GM20000 (cell line): ENCODE results near the gene ATP2B2.

Source experiments
- DNase-seq: peaks from one replicate; pipeline ENCODE4 v3.0.0; 2012; ENCODE audit warnings: low spot score
- TF ChIP-seq, protein P1 (sequence below): IDR thresholded peaks from 2 replicates; pipeline ENCODE4 v1.5.1; 2012; ENCODE audit warnings: mild to moderate bottlenecking, control low read depth; ENCODE audit errors: extremely low read depth, missing control alignments

ATP2B2 gene

DNA sequence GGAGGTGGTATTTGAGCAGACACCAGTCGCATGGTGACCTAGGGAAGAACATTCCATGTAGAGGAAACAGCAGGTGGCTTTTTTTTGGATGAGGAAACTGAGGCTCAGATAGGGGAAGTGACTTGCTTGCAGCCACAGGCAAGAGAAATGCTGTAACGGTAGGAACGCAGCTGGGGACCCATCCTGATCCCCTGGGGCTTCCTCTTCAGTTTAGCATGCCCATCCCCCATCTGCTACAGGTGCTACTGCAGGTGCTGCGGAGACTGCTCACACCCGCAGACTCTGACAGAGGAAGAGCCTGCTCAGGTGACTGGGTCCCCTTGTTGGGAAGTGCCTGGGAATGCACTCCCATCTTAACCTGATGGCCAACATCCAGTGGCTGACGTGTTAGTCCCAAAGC is 129.0 kb downstream of the ATP2B2 start:
- TF ChIP-seq, protein P1, sequence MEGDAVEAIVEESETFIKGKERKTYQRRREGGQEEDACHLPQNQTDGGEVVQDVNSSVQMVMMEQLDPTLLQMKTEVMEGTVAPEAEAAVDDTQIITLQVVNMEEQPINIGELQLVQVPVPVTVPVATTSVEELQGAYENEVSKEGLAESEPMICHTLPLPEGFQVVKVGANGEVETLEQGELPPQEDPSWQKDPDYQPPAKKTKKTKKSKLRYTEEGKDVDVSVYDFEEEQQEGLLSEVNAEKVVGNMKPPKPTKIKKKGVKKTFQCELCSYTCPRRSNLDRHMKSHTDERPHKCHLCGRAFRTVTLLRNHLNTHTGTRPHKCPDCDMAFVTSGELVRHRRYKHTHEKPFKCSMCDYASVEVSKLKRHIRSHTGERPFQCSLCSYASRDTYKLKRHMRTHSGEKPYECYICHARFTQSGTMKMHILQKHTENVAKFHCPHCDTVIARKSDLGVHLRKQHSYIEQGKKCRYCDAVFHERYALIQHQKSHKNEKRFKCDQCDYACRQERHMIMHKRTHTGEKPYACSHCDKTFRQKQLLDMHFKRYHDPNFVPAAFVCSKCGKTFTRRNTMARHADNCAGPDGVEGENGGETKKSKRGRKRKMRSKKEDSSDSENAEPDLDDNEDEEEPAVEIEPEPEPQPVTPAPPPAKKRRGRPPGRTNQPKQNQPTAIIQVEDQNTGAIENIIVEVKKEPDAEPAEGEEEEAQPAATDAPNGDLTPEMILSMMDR, result no peak
- no peak for DNase-seq

DNA sequence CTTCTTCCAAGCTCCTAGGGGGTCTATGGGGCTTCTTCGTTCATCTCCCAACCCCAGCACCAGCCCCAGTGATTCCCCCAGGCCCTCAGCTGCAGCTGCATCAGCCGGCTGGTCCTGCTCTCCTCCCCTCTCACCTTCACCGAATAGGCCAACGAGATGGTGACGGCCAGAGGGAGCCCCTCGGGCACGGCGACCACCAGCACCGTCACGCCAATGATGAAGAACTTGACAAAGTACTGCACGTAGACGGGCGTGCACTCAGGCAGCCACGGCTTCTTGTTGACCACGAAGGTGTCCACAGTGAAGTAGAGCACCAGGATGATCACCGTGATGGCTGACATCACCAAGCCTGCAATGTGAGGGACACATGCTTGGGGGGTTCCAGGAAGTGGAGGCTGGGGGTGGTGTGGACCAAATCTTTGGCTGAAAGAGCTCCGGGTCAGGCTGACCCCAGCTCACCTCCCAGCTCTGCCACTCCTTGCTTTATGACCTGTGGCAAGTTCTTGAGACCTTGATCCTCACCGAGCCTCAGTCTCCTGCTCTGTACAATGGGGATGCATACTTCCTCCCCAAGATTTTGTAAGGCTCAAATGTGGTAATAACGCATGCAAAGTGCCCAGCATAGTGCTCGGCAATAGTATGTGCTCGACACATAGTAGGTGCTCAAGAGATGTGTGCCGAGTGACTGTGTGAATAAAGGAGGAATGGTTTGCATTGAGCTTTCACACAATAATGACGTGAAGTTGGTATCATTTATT is 129.9 kb downstream of the ATP2B2 start:
- TF ChIP-seq, protein P1, result no peak
- no peak for DNase-seq

DNA sequence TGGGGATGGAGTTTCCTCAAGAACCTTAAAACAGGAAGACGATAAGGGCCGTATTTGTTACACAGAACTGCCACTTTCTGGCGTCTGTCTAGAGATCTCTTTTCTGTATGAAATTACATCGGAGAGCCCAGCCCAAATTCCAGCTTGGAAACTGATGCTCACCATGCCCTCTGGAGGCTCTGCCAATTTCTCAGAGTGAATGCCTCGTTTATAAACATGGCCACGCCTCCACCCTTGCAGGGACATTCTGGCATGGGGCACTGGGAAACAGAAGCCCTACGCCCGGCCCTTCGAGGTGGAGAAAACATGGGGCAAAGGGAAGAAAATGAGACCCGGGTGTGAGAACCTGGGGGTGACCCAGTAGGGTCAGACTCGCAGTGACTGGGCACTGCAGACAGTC is 131.1 kb downstream of the ATP2B2 start:
- TF ChIP-seq, protein P1, result no peak
- DNase-seq, result no peak

DNA sequence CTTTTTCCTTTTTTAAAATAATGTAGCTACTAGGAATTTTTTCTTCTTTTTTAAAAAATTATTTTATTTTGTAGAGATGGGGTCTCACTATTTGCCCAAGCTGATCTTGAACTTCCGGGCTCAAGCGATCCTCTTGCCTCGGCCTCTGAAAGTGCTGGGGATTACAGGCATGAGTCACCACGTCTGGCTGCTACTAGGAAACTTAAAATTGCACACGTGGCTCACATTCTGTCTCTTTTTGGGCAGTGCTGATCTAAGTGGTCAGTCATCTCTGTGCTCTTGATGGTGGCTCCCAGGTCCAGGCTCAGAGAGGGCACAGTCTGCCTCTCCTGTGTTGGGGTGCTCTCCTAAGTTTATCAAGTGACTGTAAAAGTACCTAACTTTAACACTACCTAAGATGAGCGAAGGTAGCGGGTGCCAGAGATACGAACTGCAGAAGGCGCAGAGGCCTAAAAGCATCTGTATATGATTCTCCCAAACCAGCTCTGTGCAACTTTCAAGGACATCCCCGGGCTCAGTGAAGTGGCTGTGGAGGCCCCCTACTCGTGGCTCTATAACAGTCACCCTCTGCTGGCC is 131.6 kb downstream of the ATP2B2 start:
- TF ChIP-seq, protein P1, result no peak
- DNase-seq, result no peak

DNA sequence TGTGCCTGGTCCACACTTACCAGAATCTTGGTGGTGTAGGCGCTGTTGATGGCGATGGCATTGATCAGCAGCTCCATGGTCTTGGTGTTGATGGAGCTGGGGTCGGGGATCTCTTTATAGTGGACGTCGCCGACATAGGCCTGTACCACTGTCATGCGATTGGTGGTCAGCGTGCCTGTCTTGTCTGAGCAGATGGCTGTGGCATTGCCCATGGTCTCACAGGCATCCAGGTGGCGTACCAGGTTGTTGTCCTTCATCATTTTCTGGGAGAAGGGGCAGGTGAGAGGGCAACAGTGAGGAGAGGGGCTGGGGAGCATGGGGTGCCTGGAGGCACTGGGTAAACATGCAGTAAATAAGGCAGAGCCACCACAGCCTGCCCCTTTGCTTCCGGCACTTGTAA is 133.6 kb downstream of the ATP2B2 start:
- DNase-seq, result no peak
- TF ChIP-seq, protein P1, result no peak

DNA sequence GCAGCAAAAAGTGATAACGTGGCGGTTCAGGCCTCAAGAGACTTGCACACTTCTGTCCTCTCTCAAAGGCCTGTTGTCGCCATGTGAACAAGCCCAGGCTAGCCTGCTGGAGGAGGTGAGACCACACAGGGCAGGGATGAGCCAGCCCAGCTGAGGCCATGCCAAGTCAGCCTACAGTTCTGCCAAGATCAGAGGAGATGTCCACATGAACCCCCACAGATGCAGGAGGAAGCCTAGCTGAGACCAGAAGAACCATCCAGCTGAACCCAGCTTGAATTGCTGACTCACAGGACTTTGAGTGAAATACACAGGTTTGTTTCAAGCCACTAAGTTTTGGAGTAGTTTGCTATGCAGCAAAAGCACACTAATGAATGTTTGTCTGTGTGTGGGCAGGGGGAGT is 134.2 kb downstream of the ATP2B2 start:
- TF ChIP-seq, protein P1, result no peak
- no peak for DNase-seq

DNA sequence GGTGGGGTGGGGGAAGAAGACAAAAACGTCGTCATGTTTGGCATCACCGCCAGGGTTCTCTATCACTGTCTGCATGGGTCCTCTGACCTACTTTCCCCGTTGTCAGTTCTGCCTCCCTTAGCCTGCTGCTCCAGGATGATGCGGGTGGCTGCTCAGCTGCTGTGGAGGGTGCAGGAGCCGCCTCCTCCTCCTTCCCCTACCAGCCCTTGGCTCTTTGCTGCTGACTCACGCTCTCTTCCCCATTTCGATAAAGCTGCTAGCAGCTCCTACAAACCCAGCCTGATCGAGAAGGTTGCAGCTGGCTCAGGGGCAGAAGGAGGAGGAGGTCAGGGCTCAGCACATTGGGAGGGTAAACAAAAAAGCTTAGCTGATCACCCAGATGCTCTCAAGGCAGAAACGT is 135.0 kb downstream of the ATP2B2 start:
- TF ChIP-seq, protein P1, result no peak
- DNase-seq, result no peak
